Vagina (tissue), 2 donors: ENCODE data around the gene RNF114. TPM values are rescaled to one million over a fixed set of nuclear protein-coding genes. Genes with fewer than 3 reads are reported as not detected.
A peak's percentile ranks its signal among the peaks of the same experiment; 100 is the strongest.

Experiments
- DNase-seq, 2 donors: peaks; one replicate each; pipeline ENCODE4 v3.0.0-alpha.2; 2017; ENCODE audit errors: extremely low spot score in 2 of 2
- H3K27ac ChIP-seq: fragments of 200-600 bp; sonication (generic); one replicate; pipeline ENCODE4 v1.5.1; 2019
- H3K27me3 ChIP-seq: fragments of 200-600 bp; sonication (generic); one replicate; pipeline ENCODE4 v1.5.1; 2019
- H3K36me3 ChIP-seq, 2 donors: fragments of 200-600 bp; sonication (generic); one replicate each; pipeline ENCODE4 v1.5.1; 2017 to 2019
- H3K4me1 ChIP-seq: fragments of 200-600 bp; sonication (generic); one replicate; pipeline ENCODE4 v1.5.1; 2019
- H3K4me3 ChIP-seq, 2 donors: fragments of 200-600 bp; sonication (generic); 1 replicate in 1 of 2; 2 replicates in 1 of 2; pipeline ENCODE4 v1.5.1; 2016 to 2019
- H3K9me3 ChIP-seq: fragments of 200-600 bp; sonication (generic); one replicate; pipeline ENCODE4 v1.5.1; 2019
- CTCF ChIP-seq, 3 experiments: fragments of 450-650 bp in 2 of 3; fragments of 200-600 bp in 1 of 3; sonication (generic) in 1 of 3; IDR thresholded peaks; one replicate each; pipeline ENCODE4 v1.5.1; 2017 to 2019; ENCODE audit warnings: antibody characterized with exemption in 3 of 3, mild to moderate bottlenecking in 2 of 3, moderate library complexity in 2 of 3
- POLR2A ChIP-seq, 2 donors: fragments of 450-650 bp; IDR thresholded peaks; one replicate each; pipeline ENCODE4 v1.6.1; 2017; ENCODE audit warnings: antibody characterized with exemption in 2 of 2, mild to moderate bottlenecking in 2 of 2, moderate library complexity in 2 of 2
- POLR2AphosphoS5 ChIP-seq, 2 donors: sonication (generic); formaldehyde crosslinking; IDR thresholded peaks; one replicate each; pipeline ENCODE4 v1.9.0; 2017; ENCODE audit warnings: antibody characterized with exemption in 2 of 2, mild to moderate bottlenecking in 2 of 2, low read depth in 1 of 2; ENCODE audit not compliant: insufficient read depth in 1 of 2
- intact Hi-C: fragments of 100-400 bp; cut with DNase I; formaldehyde crosslinking; loops from one replicate; pipeline ENCODE4 v1.15.1; 2023
- total RNA-seq: library from RNA; depleted of rRNA; stranded (reverse); fragments of >200 nt; gene quantifications from one replicate; pipeline ENCODE4 v1.2.3, GENCODE V29; 2016

The RNF114 gene
- total RNA-seq, 1 donor from 2014 or later: 153 TPM

GRCh38 chr20:49978685-49979029 is 42.5 kb downstream of the RNF114 start:
- intact Hi-C loops: loop anchor here (2.0 to 5.0 kb wide), 2 partner anchors 92 to 329 kb away; no protein-coding TSS in a partner anchor
- TF ChIP-seq POLR2AphosphoS5 (IDR thresholded peaks at IDR 0.05; ENCODE audit: insufficient read depth in 1 of 2, low read depth in 1 of 2) (no peak), POLR2A (IDR thresholded peaks at IDR 0.05) (no peak), CTCF (IDR thresholded peaks at IDR 0.05) (no peak)
- DNase-seq: no peak
- H3K36me3 ChIP-seq: no peaks in the 10 kb centered on the region
- no peaks in the 10 kb centered on the region for H3K9me3 ChIP-seq
- H3K27ac ChIP-seq: no peak overlapping the region
- H3K27me3 ChIP-seq: no peaks in the 10 kb centered on the region
- H3K4me3 ChIP-seq: no peak overlapping the region
- H3K4me1 ChIP-seq: peaks cover 25% of the 10 kb centered on the region

GRCh38 chr20:49979030-49979832 is 43.0 kb downstream of the RNF114 start:
- H3K27me3 ChIP-seq: no peaks in the 10 kb centered on the region
- no peaks in the 10 kb centered on the region for H3K9me3 ChIP-seq
- H3K36me3 ChIP-seq: no peaks in the 10 kb centered on the region
- H3K27ac ChIP-seq: no peak overlapping the region
- TF ChIP-seq POLR2A (IDR thresholded peaks at IDR 0.05) (no peak), POLR2AphosphoS5 (IDR thresholded peaks at IDR 0.05; ENCODE audit: insufficient read depth in 1 of 2, low read depth in 1 of 2) (peak in 1 of 2 donors; percentile 31), CTCF (IDR thresholded peaks at IDR 0.05) (peak; percentile 96 to 100 (median 99))
- DNase-seq: no peak
- peaks cover 31% of the 10 kb centered on the region for H3K4me1 ChIP-seq
- H3K4me3 ChIP-seq: peak overlapping the region in 1 of 2 donors; percentile 39
- intact Hi-C loops: loop anchor here (2.0 to 5.0 kb wide), 2 partner anchors 92 to 328 kb away; no protein-coding TSS in a partner anchor

GRCh38 chr20:49980140-49981008 is 44.2 kb downstream of the RNF114 start:
- H3K27ac ChIP-seq: no peak overlapping the region
- no peaks in the 10 kb centered on the region for H3K36me3 ChIP-seq
- no peaks in the 10 kb centered on the region for H3K27me3 ChIP-seq
- H3K4me1 ChIP-seq: peaks cover 37% of the 10 kb centered on the region
- TF ChIP-seq POLR2A (IDR thresholded peaks at IDR 0.05) (no peak), CTCF (IDR thresholded peaks at IDR 0.05) (no peak), POLR2AphosphoS5 (IDR thresholded peaks at IDR 0.05; ENCODE audit: insufficient read depth in 1 of 2, low read depth in 1 of 2) (no peak)
- intact Hi-C loops: loop anchor here (5.0 kb wide), 1 partner anchor 367 kb away; no protein-coding TSS in a partner anchor
- H3K9me3 ChIP-seq: no peaks in the 10 kb centered on the region
- H3K4me3 ChIP-seq: no peak overlapping the region
- DNase-seq: no peak

GRCh38 chr20:49981218-49982071 is 45.2 kb downstream of the RNF114 start:
- no peak for DNase-seq
- peaks cover 48% of the 10 kb centered on the region for H3K4me1 ChIP-seq
- H3K27ac ChIP-seq: no peak overlapping the region
- H3K9me3 ChIP-seq: no peaks in the 10 kb centered on the region
- no peaks in the 10 kb centered on the region for H3K36me3 ChIP-seq
- TF ChIP-seq POLR2AphosphoS5 (IDR thresholded peaks at IDR 0.05; ENCODE audit: insufficient read depth in 1 of 2, low read depth in 1 of 2) (no peak), POLR2A (IDR thresholded peaks at IDR 0.05) (no peak), CTCF (IDR thresholded peaks at IDR 0.05) (no peak)
- no peak overlapping the region for H3K4me3 ChIP-seq
- H3K27me3 ChIP-seq: no peaks in the 10 kb centered on the region
- intact Hi-C loops: loop anchor here (5.0 kb wide), 1 partner anchor 366 kb away; no protein-coding TSS in a partner anchor
